HepG2 (cell line): ENCODE measurements around the gene TMEM200C. TPM values are rescaled to one million over a fixed set of nuclear protein-coding genes. Genes with fewer than 3 reads are reported as not detected.

ENCODE experiments used
- ATAC-seq: fragments of 200-7000 bp; cut with Tn5 transposase; 3 replicates; pipeline ENCODE4 v1.9.1; 2020; ENCODE audit warnings: mild to moderate bottlenecking, moderate library complexity
- BruUV-seq: library from RNA; stranded (reverse); fragments of 400-500 nt; replicated peaks from 2 replicates; lab custom pipeline; 2021; lab: Mats Ljungman, UMichigan
- CTCF ChIA-PET: fragments of 300-600 bp; formaldehyde crosslinking; extraction: SDS; loops from one replicate; lab custom pipeline; 2021; ENCODE audit warnings: low total read pairs, inconsistent platforms, low intra/inter-chr PET ratio; lab: Yijun Ruan, JAX
- POLR2A ChIA-PET: fragments of 350-600 bp; sonication (Branson Sonifier 250); formaldehyde crosslinking; loops from one replicate; lab custom pipeline; 2020; ENCODE audit warnings: antibody characterized with exemption, inconsistent platforms; lab: Yijun Ruan, JAX
- DNase-seq: peaks from one replicate; pipeline ENCODE4 v3.0.0-alpha.2; 2015; ENCODE audit warnings: low spot score
- FAIRE-seq: peaks from 3 replicates; lab custom pipeline; 2011; peaks lifted over from hg19 to GRCh38; lab: Jason Lieb, UNC
- H2AFZ ChIP-seq: one replicate; pipeline ENCODE4 v1.6.1; 2011; ENCODE audit warnings: low read length, inconsistent platforms
- H3K27ac ChIP-seq: fragments of 300-600 bp; 3 replicates; pipeline ENCODE4 v1.8.0; 2011; ENCODE audit warnings: mixed run types, mild to moderate bottlenecking, mixed read lengths, low read length, inconsistent platforms; ENCODE audit not compliant: insufficient read depth; ENCODE audit errors: extremely low read length
- H3K27me3 ChIP-seq, 2 experiments: fragments of 200-600 bp in 1 of 2; 2 replicates in 1 of 2; 3 replicates in 1 of 2; pipeline versions ENCODE4 v1.6.0 to v1.8.0; 2011; ENCODE audit warnings: low read length in 2 of 2, mild to moderate bottlenecking in 2 of 2, moderate library complexity in 2 of 2, inconsistent platforms in 1 of 2; ENCODE audit not compliant: insufficient read depth in 2 of 2, control insufficient read depth in 1 of 2
- H3K36me3 ChIP-seq, 2 experiments: fragments of 200-600 bp in 1 of 2; replicated peaks in 1 of 2; 2 replicates in 1 of 2; 3 replicates in 1 of 2; pipeline versions ENCODE4 v1.5.1 to v1.8.0; 2011; ENCODE audit warnings: low read length in 2 of 2, inconsistent platforms in 1 of 2; ENCODE audit not compliant: insufficient read depth in 2 of 2, control insufficient read depth in 1 of 2
- H3K4me1 ChIP-seq: 2 replicates; pipeline ENCODE4 v1.5.1; 2012; ENCODE audit warnings: low read length, inconsistent platforms; ENCODE audit not compliant: insufficient read depth
- H3K4me2 ChIP-seq: 2 replicates; pipeline ENCODE4 v1.6.0; 2011; ENCODE audit warnings: low read depth, low read length, inconsistent platforms
- H3K4me3 ChIP-seq, 3 experiments: fragments of 200-600 bp in 1 of 3; sonication (generic), shearing (Covaris generic) in 1 of 3; replicated peaks in 1 of 3; 2 replicates each; pipeline ENCODE4 v1.5.1; 2011 to 2016; ENCODE audit warnings: low read length in 3 of 3, inconsistent platforms in 2 of 3, low read depth in 2 of 3, mild to moderate bottlenecking in 2 of 3, control low read depth in 1 of 3, mixed read lengths in 1 of 3; ENCODE audit not compliant: insufficient read depth in 1 of 3
- H3K79me2 ChIP-seq: one replicate; pipeline ENCODE4 v1.6.1; 2011; ENCODE audit warnings: low read length, inconsistent platforms; ENCODE audit not compliant: insufficient read depth
- H3K9ac ChIP-seq: 2 replicates; pipeline ENCODE4 v1.6.0; 2011; ENCODE audit warnings: mild to moderate bottlenecking, low read depth, low read length, inconsistent platforms; ENCODE audit not compliant: insufficient read depth
- H3K9me3 ChIP-seq: 2 replicates; pipeline ENCODE4 v1.5.1; 2012; ENCODE audit warnings: mild to moderate bottlenecking, low read length
- H4K20me1 ChIP-seq: 2 replicates; pipeline ENCODE4 v1.6.0; 2011; ENCODE audit warnings: inconsistent platforms, mild to moderate bottlenecking, low read length, moderate library complexity; ENCODE audit not compliant: insufficient read depth
- ATF7 ChIP-seq, 2 experiments: fragments of 450-650 bp in 1 of 2; sonication (generic) in 1 of 2; formaldehyde crosslinking in 1 of 2; IDR thresholded peaks; 2 replicates each; pipeline versions ENCODE4 v1.4.0 to v1.6.1; 2016 to 2020; ENCODE audit warnings: antibody characterized with exemption in 1 of 2, mild to moderate bottlenecking in 1 of 2, missing genetic modification reagents in 1 of 2
- ISL2 ChIP-seq: sonication (generic); formaldehyde crosslinking; IDR thresholded peaks from 2 replicates; pipeline ENCODE4 v1.5.0; 2020; ENCODE audit warnings: missing genetic modification reagents
- KAT8 ChIP-seq: IDR thresholded peaks from 2 replicates; pipeline ENCODE4 v1.6.1; 2016; ENCODE audit warnings: missing genetic modification reagents, missing compliant biosample characterization
- KLF6 ChIP-seq: IDR thresholded peaks from 2 replicates; pipeline ENCODE4 v1.8.0; 2016; ENCODE audit warnings: missing biosample characterization, missing genetic modification reagents
- PRDM4 ChIP-seq: sonication (generic); formaldehyde crosslinking; IDR thresholded peaks from 2 replicates; pipeline ENCODE4 v1.9.0; 2021; ENCODE audit warnings: missing genetic modification reagents, borderline replicate concordance
- ZFP90 ChIP-seq: sonication (generic); formaldehyde crosslinking; IDR thresholded peaks from 2 replicates; pipeline ENCODE4 v1.8.0; 2022; ENCODE audit warnings: missing genetic modification reagents, mild to moderate bottlenecking, inconsistent platforms, borderline replicate concordance
- ZNF142 ChIP-seq: sonication (generic); formaldehyde crosslinking; IDR thresholded peaks from 2 replicates; pipeline ENCODE4 v1.4.0; 2020; ENCODE audit warnings: missing genetic modification reagents
- ZNF235 ChIP-seq: sonication (generic); formaldehyde crosslinking; IDR thresholded peaks from 2 replicates; pipeline ENCODE4 v1.8.1; 2023; ENCODE audit warnings: mild to moderate bottlenecking, missing genetic modification reagents, borderline replicate concordance
- ZNF354B ChIP-seq: sonication (generic); formaldehyde crosslinking; IDR thresholded peaks from 2 replicates; pipeline ENCODE4 v1.8.0; 2022; ENCODE audit warnings: mild to moderate bottlenecking, missing genetic modification reagents
- ZNF460 ChIP-seq: sonication (generic); formaldehyde crosslinking; IDR thresholded peaks from 2 replicates; pipeline ENCODE4 v1.5.1; 2020; ENCODE audit warnings: missing genetic modification reagents, mild to moderate bottlenecking, borderline replicate concordance
- ZNF691 ChIP-seq: sonication (generic); formaldehyde crosslinking; IDR thresholded peaks from 2 replicates; pipeline ENCODE4 v1.4.0; 2020; ENCODE audit warnings: missing genetic modification reagents, low read depth, mild to moderate bottlenecking, borderline replicate concordance
- ZNF746 ChIP-seq: sonication (generic); formaldehyde crosslinking; IDR thresholded peaks from 2 replicates; pipeline ENCODE4 v1.8.0; 2022; ENCODE audit warnings: mild to moderate bottlenecking, missing genetic modification reagents
- ZNF816 ChIP-seq: sonication (generic); formaldehyde crosslinking; IDR thresholded peaks from 2 replicates; pipeline ENCODE4 v1.8.0; 2022; ENCODE audit warnings: missing genetic modification reagents, mild to moderate bottlenecking, borderline replicate concordance
- ZNF879 ChIP-seq: sonication (generic); formaldehyde crosslinking; IDR thresholded peaks from 2 replicates; pipeline ENCODE4 v1.8.1; 2023; ENCODE audit warnings: missing genetic modification reagents
- ZSCAN21 ChIP-seq: sonication (generic); formaldehyde crosslinking; IDR thresholded peaks from 2 replicates; pipeline ENCODE4 v1.8.0; 2022; ENCODE audit warnings: mild to moderate bottlenecking, missing genetic modification reagents, moderate library complexity, borderline replicate concordance
- WGBS: methylation state at CpG from one replicate; pipeline ENCODE4 v1.1.6; 2017; ENCODE audit warnings: low lambda C conversion rate; 5-methylcytosine and 5-hydroxymethylcytosine counted together
- in situ Hi-C: cut with HindIII; loops from 2 replicates; pipeline ENCODE4 v1.10.0; 2017; ENCODE audit warnings: low pct_unique_long_range_greater_than_20kb; ENCODE audit not compliant: extremely low pct_ligation_motif_present
- intact Hi-C: fragments of 100-400 bp; cut with micrococcal nuclease; formaldehyde crosslinking; loops from one replicate; pipeline ENCODE4 v1.10.0; 2022; ENCODE audit not compliant: unreplicated experiment
- polyA plus RNA-seq, 8 experiments: library from polyadenylated mRNA; depleted of rRNA in 3 of 8; stranded (reverse) in 7 of 8; unstranded in 1 of 8; fragments of >200 nt; fragmentation: Illumina TruSeq in 4 of 8; extraction: Trizol in 4 of 8; gene quantifications; 2 replicates each; pipeline versions ENCODE4 v1.2.1 to v1.2.3, GENCODE V29; 2011 to 2016; ENCODE audit warnings: low read depth in 4 of 8, missing spikeins in 1 of 8, mixed read lengths in 1 of 8; ENCODE audit not compliant: insufficient read depth in 1 of 8
- total RNA-seq, 5 experiments: library from RNA; depleted of rRNA; stranded (reverse); fragments of >200 nt; fragmentation: Illumina TruSeq; extraction: Trizol; gene quantifications; 2 replicates each; pipeline ENCODE4 v1.2.3, GENCODE V29; 2016; ENCODE audit warnings: low read depth in 1 of 5

Gene TMEM200C
- total and polyA plus RNA-seq, 2 of the 13 experiments (the other 11 are each of a cell fraction or from before 2014, with no cell fraction given): 0.04 TPM; not detected in 1

- FAIRE-seq: no peak
- H3K4me2 ChIP-seq: no peak overlapping the region
- no TSS peak for BruUV-seq
- in situ Hi-C loops: loop anchor here (5.0 kb wide), 1 partner anchor 238 kb away; no protein-coding TSS in a partner anchor
- H2AFZ ChIP-seq: no peak overlapping the region
- no peaks in the 10 kb centered on the region for H4K20me1 ChIP-seq
- intact Hi-C loops: loop anchor here (5.0 kb wide), 1 partner anchor 768 kb away; no protein-coding TSS in a partner anchor
- H3K27ac ChIP-seq: no peak overlapping the region
- ATAC-seq: no peak
- ChIA-PET POLR2A (no interaction called here), CTCF (no interaction called here)
- H3K79me2 ChIP-seq: no peaks in the 10 kb centered on the region
- DNase-seq: no peak
- no peaks in the 10 kb centered on the region for H3K27me3 ChIP-seq
- H3K4me3 ChIP-seq: no peak overlapping the region
- no peaks in the 10 kb centered on the region for H3K36me3 ChIP-seq
- WGBS: 0% methylated on average over 2 of the region's 2 CpGs
- no peak overlapping the region for H3K9ac ChIP-seq
- H3K9me3 ChIP-seq: no peaks in the 10 kb centered on the region
- no peaks in the 10 kb centered on the region for H3K4me1 ChIP-seq
- TF ChIP-seq ZNF235 (CRISPR knock-in tag): no peak
- TF ChIP-seq ZNF816 (CRISPR knock-in tag): no peak
- TF ChIP-seq ZNF879: no peak
- no peak for TF ChIP-seq ZNF460 (CRISPR knock-in tag)
- TF ChIP-seq ZFP90: no peak
- TF ChIP-seq ATF7 (IDR thresholded peaks at IDR 0.05): no peak
- TF ChIP-seq ATF7 (CRISPR knock-in tag; IDR thresholded peaks at IDR 0.05): no peak
- TF ChIP-seq PRDM4 (CRISPR knock-in tag): no peak
- no peak for TF ChIP-seq ZNF354B (CRISPR knock-in tag)
- no peak for TF ChIP-seq ZSCAN21 (CRISPR knock-in tag)
- TF ChIP-seq ZNF142 (CRISPR knock-in tag): no peak
- no peak for TF ChIP-seq ISL2 (CRISPR knock-in tag)
- no peak for TF ChIP-seq KAT8 (CRISPR knock-in tag)
- TF ChIP-seq KLF6 (CRISPR knock-in tag): no peak
- TF ChIP-seq ZNF691 (CRISPR knock-in tag): no peak
- no peak for TF ChIP-seq ZNF746 (CRISPR knock-in tag)
Observed at GRCh38 chr18:5840025-5840424, 55.3 kb downstream of the TMEM200C start.
